ENCODE measurements around the gene ARL17A. TPM values are rescaled to one million over a fixed set of nuclear protein-coding genes. Genes with fewer than 3 reads are reported as not detected.

Gene ARL17A
- total RNA-seq (2022; extraction: Qiagen RNA extraction), result 2.5 to 5.3 TPM (median 3.6 TPM) in 5 replicates

DNA sequence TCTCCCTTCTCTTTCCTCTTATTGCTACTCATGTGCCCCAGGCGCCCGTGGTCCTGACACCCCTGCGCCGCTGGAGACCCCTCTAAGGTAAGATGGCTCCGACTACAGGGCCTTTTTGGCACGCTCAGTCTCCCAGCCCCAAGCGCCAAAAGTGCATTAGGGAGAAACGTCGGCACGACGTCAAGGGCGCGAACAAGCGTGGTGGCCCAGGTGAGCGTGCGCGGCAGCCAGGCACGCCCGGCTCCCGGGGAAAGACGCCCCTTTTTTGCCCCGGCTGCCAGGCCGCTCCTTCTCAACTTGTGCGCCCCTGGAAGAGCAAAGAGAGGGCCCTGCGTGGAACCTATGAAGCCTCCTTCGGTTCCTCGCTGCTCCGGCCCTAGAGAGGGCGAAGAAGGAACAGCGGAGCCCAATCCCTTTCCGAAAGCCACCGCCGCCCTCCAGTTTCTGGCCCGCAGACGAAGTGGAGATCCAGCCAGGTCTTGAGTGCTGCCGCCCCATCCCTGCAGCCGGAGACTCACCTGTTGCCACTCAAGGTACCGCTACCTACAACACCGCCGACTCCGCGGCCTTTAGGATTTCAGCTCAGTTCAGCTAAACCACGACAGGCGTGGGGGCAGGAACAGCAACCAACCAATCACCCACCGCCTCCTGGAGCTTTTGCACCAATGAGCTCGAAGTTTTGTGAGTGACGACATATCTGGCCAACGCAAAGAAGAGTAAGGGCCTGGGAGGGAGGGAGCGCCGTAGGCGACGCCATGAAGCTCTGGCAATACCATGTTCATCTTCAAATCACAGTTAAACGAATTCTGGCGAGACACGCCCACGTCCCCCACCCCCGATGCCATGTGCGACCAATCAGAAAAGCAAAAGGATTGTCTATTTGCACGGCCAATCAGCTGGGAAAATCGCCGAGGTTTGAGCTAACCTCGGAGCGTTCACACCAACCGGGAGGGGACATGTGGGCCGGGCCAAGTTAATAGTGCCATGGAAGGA lies at the start of gene ARL17A:
ARL17A (minus strand) TSS at position 609 of the 993 bp plus-strand sequence. CDS start 3,369 bp downstream, outside the sequence.

GRCh38 chr17:46590157-46591146 lies 11.0 kb upstream of the ARL17A start, which contains the start of gene NSF:
NSF (plus strand) TSS chr17:46590669; CDS start chr17:46590776, 107 bp downstream.

DNA sequence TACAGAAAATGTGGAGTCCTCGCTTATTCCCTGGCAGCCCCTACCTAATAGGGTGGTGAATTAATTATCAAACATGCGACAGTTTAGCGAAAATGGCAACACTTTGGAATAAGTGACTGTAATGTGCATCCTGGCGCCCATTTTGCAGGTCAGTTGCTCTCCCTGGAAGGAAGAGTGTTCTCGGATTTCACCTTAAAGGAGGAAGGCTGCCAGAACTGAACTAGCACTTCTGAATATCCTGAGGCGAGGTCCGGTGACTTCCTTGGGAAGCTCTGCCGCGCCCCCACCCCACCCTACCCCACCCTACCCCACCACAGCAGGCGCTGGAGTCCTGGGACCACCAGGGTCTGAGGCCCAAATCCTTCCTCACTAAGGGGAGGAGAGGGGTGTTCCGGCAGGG lies 67.3 kb downstream of the ARL17A start, which contains the start of gene LRRC37A2:
LRRC37A2 (plus strand) TSS at position 301 of the 400 bp plus-strand sequence. CDS start 245 bp downstream, outside the sequence.

Other genes with a start within 250 kb of the ARL17A start
- gene ARL17B, start 217.9 kb downstream of the ARL17A start, total RNA-seq (2022; extraction: Qiagen RNA extraction), result 5.4 to 6.7 TPM (median 6.0 TPM) in 5 replicates
- 3.6 to 5.0 TPM (median 4.4 TPM) in 5 replicates for gene LRRC37A2, start 67.2 kb downstream of the ARL17A start, total RNA-seq (2022; extraction: Qiagen RNA extraction)
- gene NSF, start 11.0 kb upstream of the ARL17A start, total RNA-seq (2022; extraction: Qiagen RNA extraction), result 17.2 to 22.0 TPM (median 21.0 TPM) in 5 replicates
- 3.6 to 4.7 TPM (median 4.2 TPM) in 5 replicates for gene WNT3, start 239.0 kb upstream of the ARL17A start, total RNA-seq (2022; extraction: Qiagen RNA extraction)

Data from A549 treated with dexamethasone at 1 μM for 4 hours (cell line).